Measurements from ENCODE around the gene SZT2.
A peak's percentile ranks its signal among the peaks of the same experiment; 100 is the strongest.
"Not testable (repeated sequence)": the region's sequence is repeated elsewhere in the genome, so short reads cannot be mapped to it uniquely, and the experiment has no call there.

The SZT2 gene

GRCh38 chr1:43363283-43363934, 26.3 kb upstream of the SZT2 start:
- DNase-seq (ENCODE audit: low spot score): no peak

- no peak for DNase-seq (ENCODE audit: low spot score)
Observed at GRCh38 chr1:43363935-43364525, 25.7 kb upstream of the SZT2 start.

GRCh38 chr1:43365678-43366077, 24.0 kb upstream of the SZT2 start:
- DNase-seq (ENCODE audit: low spot score): no peak

GRCh38 chr1:43366179-43366578, 23.5 kb upstream of the SZT2 start:
- DNase-seq (ENCODE audit: low spot score): no peak

- no peak for DNase-seq (ENCODE audit: low spot score)
Observed at GRCh38 chr1:43366601-43367025, 23.1 kb upstream of the SZT2 start.

- DNase-seq (ENCODE audit: low spot score): no peak
Observed at GRCh38 chr1:43367026-43367903, 22.4 kb upstream of the SZT2 start.

GRCh38 chr1:43367904-43368645, 21.6 kb upstream of the SZT2 start, which contains the start of gene ELOVL1:
Gene ELOVL1 (minus strand): TSS chr1:43368011. CDS start chr1:43365609, 2,402 bp downstream.
- DNase-seq (ENCODE audit: low spot score): peak; percentile 91

GRCh38 chr1:43368646-43369020, 21.1 kb upstream of the SZT2 start:
- no peak for DNase-seq (ENCODE audit: low spot score)

- DNase-seq (ENCODE audit: low spot score): not testable (repeated sequence)
Observed at GRCh38 chr1:43369779-43370178, 19.9 kb upstream of the SZT2 start.

GRCh38 chr1:43370564-43370963, 19.1 kb upstream of the SZT2 start:
- DNase-seq (ENCODE audit: low spot score): no peak

- no peak for DNase-seq (ENCODE audit: low spot score)
Observed at GRCh38 chr1:43372172-43372571, 17.5 kb upstream of the SZT2 start.

GRCh38 chr1:43373066-43373940, 16.4 kb upstream of the SZT2 start:
- DNase-seq (ENCODE audit: low spot score): no peak

GRCh38 chr1:43376723-43377235, 12.9 kb upstream of the SZT2 start:
- no peak for DNase-seq (ENCODE audit: low spot score)

GRCh38 chr1:43377831-43378230, 11.9 kb upstream of the SZT2 start:
- no peak for DNase-seq (ENCODE audit: low spot score)

GRCh38 chr1:43379476-43379875, 10.2 kb upstream of the SZT2 start:
- DNase-seq (ENCODE audit: low spot score): no peak

GRCh38 chr1:43381612-43382011, 8.1 kb upstream of the SZT2 start:
- peak; percentile 77 for DNase-seq (ENCODE audit: low spot score)

- DNase-seq (ENCODE audit: low spot score): peak; percentile 94
Observed at GRCh38 chr1:43382027-43382779, 7.5 kb upstream of the SZT2 start.

GRCh38 chr1:43383449-43383848, 6.2 kb upstream of the SZT2 start:
- DNase-seq (ENCODE audit: low spot score): peak; percentile 75

GRCh38 chr1:43386676-43387075, 3.0 kb upstream of the SZT2 start:
- no peak for DNase-seq (ENCODE audit: low spot score)

- no peak for DNase-seq (ENCODE audit: low spot score)
Observed at GRCh38 chr1:43387976-43388599, 1.6 kb upstream of the SZT2 start.
